Left renal pelvis (tissue), 4 donors: Measurements from ENCODE around the gene HOXB8. TPM values are rescaled to one million over a fixed set of nuclear protein-coding genes. Genes with fewer than 3 reads are reported as not detected.

Source experiments
- DNase-seq, 4 donors: peaks; one replicate each; pipeline ENCODE4 v3.0.0-alpha.2; 2013; ENCODE audit warnings: low read depth in 4 of 4, low spot score in 3 of 4
- polyA plus RNA-seq, 4 donors: library from polyadenylated mRNA; unstranded; fragments of 120-200 nt; gene quantifications; one replicate each; pipeline ENCODE4 v1.2.1, GENCODE V29; 2013; ENCODE audit not compliant: insufficient read length in 4 of 4

Gene HOXB8
- polyA plus RNA-seq, 4 donors: 5.1 to 61.5 (median 46.5) TPM

DNA sequence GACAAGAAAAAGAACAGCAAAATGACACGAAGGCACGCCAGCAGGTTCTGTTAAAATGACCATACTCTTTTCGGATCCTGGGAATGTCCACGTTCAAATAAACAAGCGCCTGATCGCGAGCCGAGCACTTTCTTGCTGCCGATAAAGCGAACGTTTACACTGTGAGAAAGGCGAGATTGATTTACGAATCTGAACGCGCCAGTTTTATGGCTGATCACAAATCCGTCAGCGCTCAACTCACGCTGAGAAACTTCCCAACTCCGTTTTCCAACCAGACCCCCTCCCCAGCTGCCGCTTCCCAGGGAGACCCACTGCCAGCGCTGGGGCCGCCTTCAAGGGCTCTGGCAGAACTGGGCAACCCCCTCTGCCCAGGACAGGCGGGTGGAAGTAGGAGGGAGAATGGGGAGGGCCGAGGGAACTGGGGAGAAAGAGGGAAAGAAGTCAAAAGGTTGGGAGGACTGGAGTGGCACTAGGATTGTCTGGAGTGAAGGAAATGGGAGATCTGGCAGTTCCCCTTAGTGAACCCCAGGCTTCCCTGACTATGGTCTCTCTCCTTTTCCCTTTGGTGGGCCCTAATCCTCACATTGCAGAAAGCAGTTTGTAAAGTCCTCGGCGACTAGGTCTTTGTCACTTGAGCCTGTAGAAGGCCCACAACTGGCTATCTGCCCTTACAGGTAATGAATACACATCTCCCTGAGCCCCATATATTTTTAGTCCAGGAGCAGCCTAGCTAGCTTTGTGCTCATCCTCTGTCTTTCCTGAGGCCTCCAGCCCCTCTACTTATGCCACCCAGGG, 43.9 kb downstream of the HOXB8 start:
- no peak for DNase-seq

DNA sequence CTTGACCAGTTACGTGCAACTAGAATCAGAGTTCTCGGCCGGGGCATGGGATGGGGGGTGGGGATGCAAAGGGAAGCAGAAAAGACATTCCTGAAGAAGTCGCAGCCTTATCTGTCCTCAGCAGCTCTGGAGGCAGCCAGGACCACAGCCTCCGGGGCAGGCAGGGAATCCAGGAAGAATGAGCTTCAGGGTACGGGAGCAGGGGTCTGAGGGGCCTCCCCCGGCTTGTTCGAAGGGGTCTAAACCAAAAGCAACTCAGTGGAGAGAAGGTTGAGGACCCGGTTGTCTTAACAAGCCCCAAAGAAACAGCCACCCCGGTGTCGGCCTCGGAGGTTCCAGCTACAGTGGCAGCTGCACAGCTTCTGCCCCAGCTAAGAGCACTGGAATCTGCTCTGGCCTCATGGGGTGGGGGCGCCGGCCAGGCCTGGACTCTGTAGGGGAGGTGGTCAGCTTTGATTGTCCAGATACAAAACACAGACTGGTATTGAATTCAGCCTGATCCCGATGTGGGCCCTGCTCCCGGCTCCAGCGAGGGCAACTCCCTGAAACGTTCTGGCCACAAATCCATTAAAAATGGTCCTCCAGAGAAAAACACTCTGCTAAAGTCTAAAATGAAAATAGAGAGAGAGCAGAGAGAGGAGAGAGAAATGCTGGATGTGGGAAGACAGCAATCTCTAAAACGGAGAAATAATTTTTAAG, 44.6 kb downstream of the HOXB8 start:
- no peak for DNase-seq

DNA sequence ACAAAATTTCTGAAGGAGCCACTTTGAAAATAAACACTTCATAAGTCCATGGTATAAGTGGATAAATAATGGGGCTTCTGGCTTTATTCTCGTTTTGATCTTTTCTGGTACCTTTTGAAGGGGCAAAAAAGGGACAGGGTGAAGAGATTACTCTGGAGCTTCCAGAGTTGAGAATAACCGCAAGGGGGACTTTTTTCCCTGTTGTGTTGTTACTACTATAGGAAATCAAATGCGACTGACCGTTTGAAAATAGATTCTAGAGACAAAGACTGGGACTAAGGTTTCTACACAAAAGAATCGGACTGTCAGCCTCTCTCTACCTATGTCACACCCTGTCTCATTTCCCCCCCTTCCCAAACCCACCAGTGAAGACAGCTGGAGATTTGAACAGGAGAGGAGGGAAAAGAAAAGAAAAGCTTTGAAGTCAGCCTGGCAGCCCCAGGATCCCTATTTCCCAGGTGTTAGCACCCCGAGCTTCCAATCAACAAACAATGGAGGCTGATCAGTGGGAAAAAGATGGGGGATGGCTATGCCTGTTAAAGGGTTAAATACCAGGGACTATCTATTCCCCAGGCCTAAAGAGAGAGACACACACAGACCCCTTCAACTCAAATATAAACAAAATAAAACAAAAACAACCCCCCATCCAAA, 45.3 kb downstream of the HOXB8 start:
- no peak for DNase-seq

DNA sequence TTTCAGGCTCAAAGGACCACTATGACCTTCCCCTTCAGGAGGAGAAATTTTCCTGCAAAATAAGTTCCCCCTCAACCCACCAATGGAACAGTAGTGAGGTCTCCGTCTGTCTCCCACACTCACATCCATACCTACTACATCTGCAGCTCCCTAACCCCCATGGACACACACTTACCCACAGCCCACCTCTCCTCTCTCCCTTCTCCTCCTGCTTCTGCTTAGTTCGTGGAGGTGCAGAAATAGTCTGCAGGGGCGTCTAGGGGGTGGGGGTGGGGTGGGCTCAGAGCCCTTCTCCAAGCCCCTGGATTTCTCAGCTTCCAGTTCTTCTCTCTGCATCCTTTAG, 45.9 kb downstream of the HOXB8 start:
- DNase-seq: no peak

DNA sequence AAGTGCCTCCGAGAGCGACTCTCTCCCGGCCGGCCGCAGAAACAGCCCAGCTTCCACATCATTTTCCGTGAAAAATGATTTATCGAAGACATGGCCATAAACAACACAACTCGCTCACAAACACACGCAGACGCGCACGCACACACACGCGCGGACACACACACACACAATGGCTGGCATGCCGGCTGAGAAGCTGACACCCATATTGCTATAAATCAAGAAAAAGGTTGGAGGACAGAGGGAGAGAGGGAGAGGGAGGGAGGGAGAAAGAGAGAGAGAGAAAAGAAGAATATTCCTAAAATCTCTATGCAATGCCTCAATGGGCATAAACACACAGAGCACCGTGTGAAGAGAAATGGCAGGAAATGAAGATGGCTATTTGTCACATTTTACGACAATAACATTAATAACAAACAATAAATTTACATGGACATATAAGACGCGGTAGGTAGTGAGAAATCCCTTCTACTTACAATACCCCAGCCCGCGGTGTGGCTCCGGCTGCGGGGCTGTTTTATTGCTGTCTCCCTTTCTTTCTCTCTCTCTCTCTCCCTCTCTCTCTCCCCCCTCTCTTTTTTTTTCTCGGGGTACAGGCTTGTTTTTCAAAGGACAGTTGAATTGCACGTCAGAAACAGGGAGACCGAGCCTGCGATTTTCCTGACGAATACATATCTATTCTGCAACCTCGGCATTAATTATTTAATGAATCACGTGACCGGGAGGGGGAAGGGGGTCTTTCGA, 46.4 kb downstream of the HOXB8 start:
- no peak for DNase-seq

DNA sequence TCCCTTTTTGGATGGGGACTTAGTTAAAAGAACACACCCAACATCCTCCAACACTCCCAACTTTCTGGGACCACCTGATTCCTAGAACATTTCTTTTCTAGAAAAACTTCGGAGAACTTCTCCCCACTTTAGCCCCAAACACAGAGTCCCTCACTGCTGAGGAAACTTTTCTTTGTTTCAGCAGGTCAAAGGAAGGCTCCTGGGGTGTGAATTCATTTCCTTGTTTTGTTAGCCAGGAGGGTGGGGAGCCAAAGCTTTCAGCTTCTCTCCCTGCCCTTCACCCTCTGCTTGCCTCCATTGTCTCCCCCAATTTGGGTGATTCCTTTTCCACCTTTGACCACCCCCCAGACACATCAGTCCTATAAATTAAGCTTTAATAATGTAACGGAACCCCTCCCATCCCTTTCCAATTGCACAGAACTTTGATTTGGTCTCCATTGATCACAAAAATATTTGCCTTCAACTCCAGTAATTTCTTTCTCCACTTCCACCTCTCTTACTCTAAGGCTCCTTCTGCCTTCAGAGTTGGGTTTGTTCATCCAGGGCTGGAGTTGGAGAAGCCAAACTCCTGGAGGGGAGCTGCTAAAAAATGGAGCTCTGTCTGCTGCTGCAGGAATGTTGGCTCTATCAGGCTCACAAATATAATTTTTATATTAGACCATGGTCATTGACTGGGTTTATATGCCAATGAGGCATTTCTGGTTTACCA, 47.3 kb downstream of the HOXB8 start:
- DNase-seq: no peak

DNA sequence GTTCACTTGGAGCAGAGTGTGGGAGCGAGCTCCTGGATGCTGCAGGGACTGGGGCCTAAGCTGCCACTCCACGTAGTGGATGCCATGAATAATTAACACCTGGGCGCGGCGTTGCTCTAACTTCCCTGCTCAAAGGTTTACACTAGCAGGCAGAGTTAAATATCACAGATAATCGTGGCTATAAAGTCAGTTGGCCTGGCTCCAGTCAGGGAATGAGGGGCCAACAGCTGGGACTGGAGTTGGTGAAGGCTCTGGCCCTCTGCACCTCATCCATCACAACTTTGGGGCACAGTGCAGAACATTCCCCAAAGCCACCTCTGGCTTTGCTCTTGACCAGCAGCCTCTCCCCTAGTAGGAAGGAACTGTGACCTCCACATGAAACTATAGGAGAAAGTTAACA, 47.9 kb downstream of the HOXB8 start:
- no peak for DNase-seq

DNA sequence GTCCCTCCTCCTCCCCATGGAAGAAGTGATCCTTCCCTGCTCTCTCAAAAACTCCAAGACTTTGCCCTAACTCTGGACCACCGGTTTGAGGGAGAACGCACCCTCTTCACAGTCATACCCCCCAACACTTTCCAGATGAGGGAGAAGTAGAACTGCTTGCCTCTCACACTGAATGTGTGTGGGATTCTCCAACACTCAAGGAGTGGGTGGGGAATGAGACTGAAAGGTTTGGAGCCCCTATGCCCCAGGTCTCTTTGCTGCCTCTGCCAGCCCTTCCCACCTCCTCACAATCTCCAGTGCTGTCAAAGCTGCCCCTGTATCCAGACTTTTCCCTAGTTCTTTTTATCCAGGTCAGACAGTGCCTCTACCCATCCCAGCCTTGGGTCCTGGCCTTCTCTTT, 48.4 kb downstream of the HOXB8 start:
- DNase-seq: no peak

GRCh38 chr17:48565925-48566710, 49.0 kb downstream of the HOXB8 start:
- DNase-seq: no peak

- no peak for DNase-seq
These were observed 50.0 kb downstream of the HOXB8 start for GRCh38 chr17:48565022-48565554.

DNA sequence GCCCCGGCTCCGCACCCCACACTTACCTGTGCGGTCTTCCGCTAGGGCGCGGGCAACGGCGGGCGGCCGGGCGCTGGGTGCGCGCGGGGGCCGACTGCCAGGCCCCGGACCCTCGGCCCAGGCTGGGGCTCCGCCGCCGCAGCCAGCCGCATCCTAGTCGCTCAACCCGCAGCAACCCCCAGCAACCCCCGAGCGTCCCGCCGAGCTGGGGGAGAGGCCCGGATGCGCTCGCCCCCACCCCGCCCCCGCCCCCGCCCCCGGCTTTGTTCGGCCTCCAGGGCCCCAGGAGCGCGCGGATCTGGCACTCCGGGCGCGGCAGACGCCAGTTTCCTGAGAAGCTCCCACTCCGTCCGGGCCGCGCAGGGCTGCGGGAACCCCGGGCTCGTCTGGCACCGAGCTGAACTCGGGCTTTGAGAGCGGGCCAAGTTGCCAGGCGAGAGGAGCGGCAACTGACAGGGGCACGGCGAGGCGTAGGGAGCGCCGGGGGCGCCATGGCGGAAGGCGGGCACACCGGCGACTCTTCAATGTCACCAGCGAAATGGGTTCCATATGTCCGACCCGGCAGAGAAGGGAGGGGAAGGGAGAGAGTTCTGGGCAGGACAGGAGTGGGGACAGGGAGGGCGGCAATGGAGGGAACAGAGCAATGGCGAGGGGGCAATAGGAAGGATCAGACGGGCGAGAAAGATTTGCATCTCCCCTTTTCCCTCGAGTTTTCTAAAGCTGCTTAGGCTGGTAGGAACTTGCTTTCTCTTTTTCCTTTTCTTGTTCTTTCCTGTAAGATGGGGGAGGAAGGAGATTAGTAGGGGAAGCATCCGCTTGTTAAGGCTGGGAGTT, 50.7 kb downstream of the HOXB8 start:
- no peak for DNase-seq

DNA sequence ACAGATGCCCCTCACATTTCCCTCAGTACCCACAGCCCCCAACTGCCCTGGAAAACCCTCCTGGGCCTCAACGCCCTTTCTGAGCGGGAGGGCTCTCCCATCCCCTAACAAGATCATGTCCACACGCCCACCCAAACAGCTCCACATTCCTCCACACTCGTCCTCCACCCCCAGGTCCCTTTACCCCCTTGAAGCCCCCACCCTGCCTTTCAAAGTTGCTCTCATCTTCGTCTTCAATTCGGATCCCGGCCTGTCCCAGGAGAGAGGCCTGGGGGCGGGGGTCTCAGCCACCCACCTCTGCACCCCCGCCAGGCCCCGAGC, 51.3 kb downstream of the HOXB8 start:
- DNase-seq: no peak

GRCh38 chr17:48563385-48563838, 51.7 kb downstream of the HOXB8 start:
- DNase-seq: peak in 1 of 4 donors; percentile 73

GRCh38 chr17:48562934-48563333, 52.2 kb downstream of the HOXB8 start:
- DNase-seq: no peak

Other genes with a start within 250 kb of the HOXB8 start
- 10 to 100 TPM in 3 of 4 donors, 1 to 10 TPM in 1; 1.6 to 12.7 (median 11.3) TPM for gene SKAP1, start 185.1 kb downstream of the HOXB8 start, polyA plus RNA-seq
- gene HOXB1, start 84.3 kb downstream of the HOXB8 start, polyA plus RNA-seq: under 1 TPM in 3 of 4 donors, not detected in 1; 0.21 to 0.75 (median 0.37) TPM
- gene HOXB2, start 70.2 kb downstream of the HOXB8 start, polyA plus RNA-seq: 10 to 100 TPM; 19.5 to 61.6 (median 46.1) TPM
- 10 to 100 TPM in 2 of 4 donors, 1 to 10 TPM in 2; 3.5 to 20.3 (median 11.4) TPM for gene HOXB4, start 36.9 kb downstream of the HOXB8 start, polyA plus RNA-seq
- 100 to 1,000 TPM in 3 of 4 donors, 10 to 100 TPM in 1; 70.2 to 217 (median 153) TPM for gene HOXB3, start 25.1 kb downstream of the HOXB8 start, polyA plus RNA-seq
- gene HOXB5, start 21.5 kb downstream of the HOXB8 start, polyA plus RNA-seq: 10 to 100 TPM; 13.7 to 51.2 (median 30.4) TPM
- gene HOXB6, start 10.3 kb downstream of the HOXB8 start, polyA plus RNA-seq: 100 to 1,000 TPM in 1 of 4 donors, 10 to 100 TPM in 3; 25.6 to 153 (median 86.0) TPM
- gene HOXB7, start 4.3 kb downstream of the HOXB8 start, polyA plus RNA-seq: 10 to 100 TPM in 3 of 4 donors, 1 to 10 TPM in 1; 6.0 to 53.3 (median 39.3) TPM
- gene HOXB9, start 11.1 kb upstream of the HOXB8 start, polyA plus RNA-seq: 10 to 100 TPM; 13.0 to 71.8 (median 60.8) TPM
- gene PRAC1, start 107.2 kb upstream of the HOXB8 start, polyA plus RNA-seq: not detected
- gene PRAC2, start 107.9 kb upstream of the HOXB8 start, polyA plus RNA-seq: not detected
- not detected for gene HOXB13, start 113.5 kb upstream of the HOXB8 start, polyA plus RNA-seq
- under 1 TPM in 3 of 4 donors, not detected in 1; 0.24 to 0.67 (median 0.32) TPM for gene TTLL6, start 201.9 kb upstream of the HOXB8 start, polyA plus RNA-seq
- 10 to 100 TPM; 71.0 to 87.9 (median 81.8) TPM for gene CALCOCO2, start 215.7 kb upstream of the HOXB8 start, polyA plus RNA-seq